Transverse colon (tissue), 4 donors: ENCODE results near the gene KAT6B. TPM values are rescaled to one million over a fixed set of nuclear protein-coding genes. Genes with fewer than 3 reads are reported as not detected.
A peak's percentile ranks its signal among the peaks of the same experiment; 100 is the strongest.

Experiments
- DNase-seq: peaks from one replicate; pipeline ENCODE4 v3.0.0-alpha.2; 2019
- H3K27ac ChIP-seq, 4 donors: fragments of 200-600 bp; sonication (generic); 2 replicates each; pipeline ENCODE4 v1.5.1; 2016 to 2018; ENCODE audit warnings: inconsistent platforms in 4 of 4
- H3K27me3 ChIP-seq: fragments of 200-600 bp; sonication (generic); 2 replicates; pipeline ENCODE4 v1.5.1; 2017; ENCODE audit warnings: inconsistent platforms
- H3K36me3 ChIP-seq, 4 donors: fragments of 200-600 bp; sonication (generic); 2 replicates each; pipeline ENCODE4 v1.5.1; 2017 to 2019; ENCODE audit warnings: inconsistent platforms in 4 of 4
- H3K4me1 ChIP-seq, 4 donors: fragments of 200-600 bp; sonication (generic); 2 replicates each; pipeline ENCODE4 v1.5.1; 2017 to 2020; ENCODE audit warnings: inconsistent platforms in 4 of 4
- H3K4me3 ChIP-seq, 4 donors: fragments of 200-600 bp; sonication (generic); 1 replicate in 1 of 4; 2 replicates in 3 of 4; pipeline versions ENCODE4 v1.5.1 to v1.6.1; 2017 to 2019; ENCODE audit warnings: inconsistent platforms in 4 of 4
- H3K9me3 ChIP-seq, 2 donors: fragments of 200-600 bp; sonication (generic); 2 replicates each; pipeline ENCODE4 v1.5.1; 2017 to 2019; ENCODE audit warnings: inconsistent platforms in 2 of 2
- CTCF ChIP-seq, 5 experiments: fragments of 200-600 bp in 3 of 5; fragments of 450-650 bp in 2 of 5; sonication (generic) in 3 of 5; IDR thresholded peaks; 1 replicate in 2 of 5; 2 replicates in 3 of 5; pipeline ENCODE4 v1.5.1; 2016 to 2017; ENCODE audit warnings: antibody characterized with exemption in 5 of 5, inconsistent platforms in 3 of 5, mild to moderate bottlenecking in 2 of 5, moderate library complexity in 1 of 5
- EP300 ChIP-seq: sonication (generic); formaldehyde crosslinking; IDR thresholded peaks from one replicate; pipeline ENCODE4 v1.6.1; 2017; ENCODE audit warnings: antibody characterized with exemption, low read depth
- POLR2A ChIP-seq: fragments of 450-650 bp; IDR thresholded peaks from one replicate; pipeline ENCODE4 v1.6.1; 2016; ENCODE audit warnings: antibody characterized with exemption, mild to moderate bottlenecking, moderate library complexity
- POLR2AphosphoS5 ChIP-seq, 3 donors: sonication (generic); formaldehyde crosslinking; IDR thresholded peaks; one replicate each; pipeline ENCODE4 v1.6.1; 2016; ENCODE audit warnings: antibody characterized with exemption in 3 of 3
- WGBS, 2 donors: methylation state at CpG; one replicate each; pipeline ENCODE4 v1.1.5; 2018; ENCODE audit warnings: low coverage in 1 of 2; 5-methylcytosine and 5-hydroxymethylcytosine counted together
- in situ Hi-C, 4 donors: fragments of 200-750 bp; cut with MboI; loops; one replicate each; pipeline versions ENCODE4 v1.15.0 to v1.15.1; 2017; ENCODE audit warnings: low sequenced_read_pairs in 3 of 4, low pct_ligation_motif_present in 1 of 4, low pct_unique_long_range_greater_than_20kb in 1 of 4
- intact Hi-C: fragments of 100-400 bp; cut with DNase I; formaldehyde crosslinking; loops from one replicate; pipeline ENCODE4 v1.15.1; 2023; ENCODE audit warnings: low total_unique reads
- total RNA-seq, 4 donors: library from RNA; depleted of rRNA; stranded (reverse); fragments of >200 nt; gene quantifications; one replicate each; pipeline ENCODE4 v1.1.0, GENCODE V29; 2016

KAT6B gene
- total RNA-seq, 4 donors from 2014 or later = 27.3 to 67.0 (median 54.9) TPM

- H3K4me3 ChIP-seq = peak overlapping the region; percentile 65 to 93 (median 82)
- intact Hi-C loops (loop anchor here (10.0 kb wide), 2 partner anchors 160 to 410 kb away; partner anchors contain the start of gene COMTD1), in situ Hi-C loops (no loop called here)
- peaks cover 11 to 43% (median 28%) of the 10 kb centered on the region in 4 donors for H3K4me1 ChIP-seq
- no peaks in the 10 kb centered on the region for H3K27me3 ChIP-seq
- peak overlapping the region; percentile 87 to 99 (median 92) for H3K27ac ChIP-seq
- TF ChIP-seq POLR2A (no peak), CTCF (IDR thresholded peaks at IDR 0.05) (no peak), POLR2AphosphoS5 (IDR thresholded peaks at IDR 0.05) (no peak), EP300 (no peak)
- no peaks in the 10 kb centered on the region for H3K9me3 ChIP-seq
- WGBS, 2 donors = 31 to 33% methylated on average over 4 to 11 of the region's 18 CpGs
- no peaks in the 10 kb centered on the region for H3K36me3 ChIP-seq
- DNase-seq = peak; percentile 28
Measured at GRCh38 chr10:74824184-74824899, 2.1 kb upstream of the KAT6B start.

- 0 to 1% methylated on average over 14 to 15 of the region's 43 CpGs for WGBS, 2 donors
- intact Hi-C loops (loop anchor here (10.0 kb wide), 2 partner anchors 160 to 410 kb away; partner anchors contain the start of gene COMTD1), in situ Hi-C loops (no loop called here)
Measured at GRCh38 chr10:74824900-74825370, 1.5 kb upstream of the KAT6B start.

GRCh38 chr10:74825371-74826141, 844 bp upstream of the KAT6B start:
- intact Hi-C loops = loop anchor here (10.0 kb wide), 2 partner anchors 159 to 409 kb away; partner anchors contain the start of gene COMTD1
- TF ChIP-seq CTCF (IDR thresholded peaks at IDR 0.05) (no peak), POLR2A (peak; percentile 4)
- Histone ChIP-seq H3K4me3 (peak overlapping the region; percentile 65 to 93 (median 82)), H3K36me3 (no peaks in the 10 kb centered on the region), H3K4me1 (peaks cover 11 to 43% (median 28%) of the 10 kb centered on the region in 4 donors), H3K27ac (peak overlapping the region; percentile 87 to 99 (median 92)), H3K27me3 (no peaks in the 10 kb centered on the region), H3K9me3 (no peaks in the 10 kb centered on the region)
- in situ Hi-C loops = no loop called here
- DNase-seq = peak; percentile 54
- 1% methylated on average over 49 of the region's 89 CpGs; no CpG with 5 or more reads in 1 of the 2 donors for WGBS, 2 donors

More at GRCh38 chr10:74824900-74825370, 1.5 kb upstream of the KAT6B start:
- H3K9me3 ChIP-seq = no peaks in the 10 kb centered on the region
- no peaks in the 10 kb centered on the region for H3K36me3 ChIP-seq
- H3K27ac ChIP-seq = peak overlapping the region; percentile 87 to 99 (median 92)
- peak; percentile 54 for DNase-seq
- peaks cover 11 to 43% (median 28%) of the 10 kb centered on the region in 4 donors for H3K4me1 ChIP-seq
- TF ChIP-seq EP300 = no peak
- TF ChIP-seq CTCF (IDR thresholded peaks at IDR 0.05) = no peak
- no peak for TF ChIP-seq POLR2A
- TF ChIP-seq POLR2AphosphoS5 (IDR thresholded peaks at IDR 0.05) = no peak
- peak overlapping the region; percentile 65 to 93 (median 82) for H3K4me3 ChIP-seq
- no peaks in the 10 kb centered on the region for H3K27me3 ChIP-seq

- peak overlapping the region; percentile 98 to 99 (median 99) for H3K27ac ChIP-seq
- H3K4me1 ChIP-seq = peaks cover 18 to 49% (median 37%) of the 10 kb centered on the region in 4 donors
- no peaks in the 10 kb centered on the region for H3K27me3 ChIP-seq
- peak overlapping the region; percentile 49 to 89 (median 81) for H3K4me3 ChIP-seq
- DNase-seq = no peak
- intact Hi-C loops = loop anchor here (10.0 kb wide), 2 partner anchors 158 to 408 kb away; partner anchors contain the start of gene COMTD1
- no peaks in the 10 kb centered on the region for H3K36me3 ChIP-seq
- 4 to 5% methylated on average over 15 to 17 of the region's 17 CpGs for WGBS, 2 donors
- TF ChIP-seq POLR2A (no peak), EP300 (no peak), CTCF (IDR thresholded peaks at IDR 0.05) (no peak), POLR2AphosphoS5 (IDR thresholded peaks at IDR 0.05) (no peak)
- H3K9me3 ChIP-seq = no peaks in the 10 kb centered on the region
- in situ Hi-C loops = no loop called here
Measured at GRCh38 chr10:74827045-74827441, 643 bp downstream of the KAT6B start.
